MCF 10A (cell line): ENCODE measurements around the gene ACOD1. TPM values are rescaled to one million over a fixed set of nuclear protein-coding genes. Genes with fewer than 3 reads are reported as not detected.
A peak's percentile ranks its signal among the peaks of the same experiment; 100 is the strongest.
"Not testable (repeated sequence)": the region's sequence is repeated elsewhere in the genome, so short reads cannot be mapped to it uniquely, and the experiment has no call there.

Experiments used
- Bru-seq: library from RNA; stranded (reverse); fragments of 400-500 nt; gene quantifications from one replicate; lab custom pipeline; 2021; lab: Mats Ljungman, UMichigan
- BruChase-seq, 2 experiments: library from RNA; stranded (reverse); fragments of 400-500 nt; gene quantifications; one replicate each; lab custom pipeline; 2021; lab: Mats Ljungman, UMichigan
- BruUV-seq: library from RNA; stranded (reverse); fragments of 400-500 nt; replicated peaks from 2 replicates; lab custom pipeline; 2021; lab: Mats Ljungman, UMichigan
- CTCF ChIA-PET: fragments of 300-600 bp; sonication (Branson Sonifier 250); formaldehyde crosslinking; extraction: SDS; loops from one replicate; lab custom pipeline; 2021; ENCODE audit warnings: antibody characterized with exemption, inconsistent platforms; lab: Yijun Ruan, JAX
- POLR2A ChIA-PET: fragments of 300-600, 350-650 bp; sonication (Branson Sonifier 250); formaldehyde crosslinking; extraction: SDS; loops from one replicate; lab custom pipeline; 2020; ENCODE audit warnings: antibody characterized with exemption, inconsistent platforms; lab: Yijun Ruan, JAX
- DNase-seq: peaks from one replicate; pipeline ENCODE4 v3.0.0-alpha.2; 2018; ENCODE audit not compliant: unreplicated experiment
- H3K27ac Mint-ChIP-seq: one replicate; pipeline ENCODE4 v1.8.0; 2022; ENCODE audit warnings: mild to moderate bottlenecking, low read depth, mixed read lengths; ENCODE audit not compliant: unreplicated experiment
- H3K27me3 Mint-ChIP-seq: one replicate; pipeline ENCODE4 v1.8.0; 2022; ENCODE audit warnings: mixed read lengths; ENCODE audit not compliant: insufficient read depth, unreplicated experiment
- H3K36me3 Mint-ChIP-seq: one replicate; pipeline ENCODE4 v1.8.0; 2022; ENCODE audit warnings: mild to moderate bottlenecking, moderate library complexity, mixed read lengths; ENCODE audit not compliant: insufficient read depth, unreplicated experiment
- H3K4me1 Mint-ChIP-seq: one replicate; pipeline ENCODE4 v1.8.0; 2022; ENCODE audit warnings: mixed read lengths; ENCODE audit not compliant: insufficient read depth, unreplicated experiment
- H3K4me3 Mint-ChIP-seq: one replicate; pipeline ENCODE4 v1.8.0; 2022; ENCODE audit warnings: mild to moderate bottlenecking, moderate library complexity, mixed read lengths; ENCODE audit not compliant: unreplicated experiment
- H3K9me3 Mint-ChIP-seq: one replicate; pipeline ENCODE4 v1.8.0; 2022; ENCODE audit warnings: mixed read lengths; ENCODE audit not compliant: unreplicated experiment
- intact Hi-C: fragments of 100-400 bp; cut with micrococcal nuclease; formaldehyde crosslinking; loops from 2 replicates; pipeline ENCODE4 v1.14.1; 2022
- long read RNA-seq: library from polyadenylated mRNA; stranded (forward); transcript quantifications from one replicate; pipeline ENCODE4 v2.0.0, GENCODE V29; 2022
- total RNA-seq: library from RNA; stranded (reverse); gene quantifications from 2 replicates; pipeline ENCODE4 v1.2.3, GENCODE V29; 2022
- TF ChIP-seq, protein P1 (sequence below): fragments of 200-600 bp; IDR thresholded peaks from one replicate; pipeline ENCODE4 v1.8.0; 2022; ENCODE audit warnings: antibody characterized with exemption, mild to moderate bottlenecking; ENCODE audit not compliant: unreplicated experiment

ACOD1 gene
- total RNA-seq, result not detected in 2 replicates
- not detected for Bru-seq, nascent RNA
- BruChase-seq, experiment 1, labeled RNA remaining after a 6-hour chase, result not detected
- BruChase-seq, experiment 2, labeled RNA remaining after a 2-hour chase, result not detected
- long read RNA-seq, result 0 reads

DNA sequence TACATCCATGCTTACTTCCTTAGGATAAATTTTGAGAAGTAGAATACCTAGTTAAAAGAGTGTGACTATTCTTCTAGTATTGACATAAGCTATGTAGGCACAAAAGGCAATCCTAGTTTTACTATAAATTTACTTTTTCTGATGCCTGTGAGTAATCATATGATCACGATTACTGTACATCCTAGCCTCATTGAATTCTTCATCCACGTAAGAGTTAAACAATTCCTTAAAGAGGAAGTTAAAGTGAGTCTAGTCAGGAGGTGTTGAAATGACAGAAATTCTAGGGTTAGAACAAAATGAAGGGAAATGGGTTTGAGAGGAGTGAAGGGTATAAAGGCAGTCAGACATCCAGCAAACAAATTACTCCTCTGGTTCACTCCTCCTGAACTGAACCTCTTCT, at the start of gene ACOD1:
Gene ACOD1, plus strand, starts transcription at position 363 of the 400 bp plus-strand sequence. CDS start 48 bp downstream, outside the sequence.
- Mint-ChIP-seq H3K4me1 (peaks cover 15% of the 10 kb centered on the region), H3K27me3 (peaks cover 11% of the 10 kb centered on the region), H3K9me3 (no peaks in the 10 kb centered on the region), H3K4me3 (no peak within 1 kb of the TSS), H3K36me3 (no peaks in the 10 kb centered on the region), H3K27ac (no peak within 1 kb of the TSS)
- ChIA-PET CTCF (no interaction called here), POLR2A (no interaction called here)
- TF ChIP-seq, protein P1, sequence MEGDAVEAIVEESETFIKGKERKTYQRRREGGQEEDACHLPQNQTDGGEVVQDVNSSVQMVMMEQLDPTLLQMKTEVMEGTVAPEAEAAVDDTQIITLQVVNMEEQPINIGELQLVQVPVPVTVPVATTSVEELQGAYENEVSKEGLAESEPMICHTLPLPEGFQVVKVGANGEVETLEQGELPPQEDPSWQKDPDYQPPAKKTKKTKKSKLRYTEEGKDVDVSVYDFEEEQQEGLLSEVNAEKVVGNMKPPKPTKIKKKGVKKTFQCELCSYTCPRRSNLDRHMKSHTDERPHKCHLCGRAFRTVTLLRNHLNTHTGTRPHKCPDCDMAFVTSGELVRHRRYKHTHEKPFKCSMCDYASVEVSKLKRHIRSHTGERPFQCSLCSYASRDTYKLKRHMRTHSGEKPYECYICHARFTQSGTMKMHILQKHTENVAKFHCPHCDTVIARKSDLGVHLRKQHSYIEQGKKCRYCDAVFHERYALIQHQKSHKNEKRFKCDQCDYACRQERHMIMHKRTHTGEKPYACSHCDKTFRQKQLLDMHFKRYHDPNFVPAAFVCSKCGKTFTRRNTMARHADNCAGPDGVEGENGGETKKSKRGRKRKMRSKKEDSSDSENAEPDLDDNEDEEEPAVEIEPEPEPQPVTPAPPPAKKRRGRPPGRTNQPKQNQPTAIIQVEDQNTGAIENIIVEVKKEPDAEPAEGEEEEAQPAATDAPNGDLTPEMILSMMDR, result no peak
- BruUV-seq, result no TSS peak
- intact Hi-C loops, result no loop called here
- DNase-seq, result no peak

DNA sequence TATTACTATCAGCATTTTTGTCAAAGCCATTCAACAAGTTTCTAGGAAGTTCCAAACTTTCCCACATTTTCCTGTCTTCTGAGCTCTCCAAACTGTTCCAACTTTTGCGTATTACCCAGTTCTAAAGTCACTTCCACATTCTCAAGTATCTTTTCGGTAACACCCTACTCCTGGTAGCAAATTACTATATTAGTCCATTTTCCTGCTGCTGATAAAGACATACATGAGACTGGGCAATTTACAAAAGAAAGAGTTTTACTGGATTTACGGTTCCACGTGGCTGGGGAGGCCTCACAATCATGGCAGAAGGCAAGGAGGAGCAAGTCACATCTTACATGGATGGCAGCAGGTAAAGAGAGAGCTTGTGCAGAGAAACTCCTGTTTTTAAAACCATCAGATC, 49.2 kb upstream of the ACOD1 start:
- intact Hi-C loops, H3K4me1 Mint-ChIP-seq, H3K4me3 Mint-ChIP-seq, BruUV-seq, H3K36me3 Mint-ChIP-seq, DNase-seq, H3K27me3 Mint-ChIP-seq, H3K27ac Mint-ChIP-seq, H3K9me3 Mint-ChIP-seq: not testable (repeated sequence)
- ChIA-PET POLR2A (interaction anchor here (1.1 to 3.0 kb wide), 2 partner anchors 10 to 14 kb away, joined by 4 to 6 read pairs; no protein-coding TSS in a partner anchor), CTCF (interaction anchor here (0.7 to 5.1 kb wide), 6 partner anchors 14 to 1029 kb away, joined by 3 to 45 read pairs (median 4); partner anchors contain the start of gene KCTD12)

DNA sequence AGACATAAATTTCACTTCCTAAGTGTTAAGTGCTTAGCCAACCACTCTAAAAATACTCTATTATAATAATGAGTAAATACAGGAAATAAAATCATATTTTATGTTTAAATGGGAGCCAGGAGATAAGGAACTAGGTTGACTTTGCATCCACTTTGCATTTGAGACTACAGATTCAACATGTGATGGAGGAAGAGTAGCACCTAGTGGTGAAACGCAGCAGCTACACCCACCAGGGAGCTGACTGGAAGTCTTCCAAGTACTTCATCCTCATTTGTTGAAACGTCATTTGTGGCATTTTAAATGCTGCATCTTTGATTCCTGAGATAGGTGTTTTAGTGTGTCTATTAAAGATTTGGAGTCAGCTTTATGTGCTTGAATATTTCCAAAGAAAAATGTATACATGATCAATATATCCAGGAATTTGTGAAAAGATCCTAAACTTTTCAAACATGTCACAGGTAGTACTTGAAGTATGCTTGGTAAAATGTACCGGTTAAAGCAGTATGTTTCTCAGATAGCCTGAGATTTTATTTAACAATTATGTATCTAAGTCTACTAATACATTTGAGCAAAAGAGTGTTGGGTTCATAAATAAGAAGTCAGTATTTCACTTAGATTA, 44.7 kb upstream of the ACOD1 start:
- peaks cover 9% of the 10 kb centered on the region for H3K4me1 Mint-ChIP-seq
- H3K27me3 Mint-ChIP-seq, result no peaks in the 10 kb centered on the region
- no peak overlapping the region for H3K27ac Mint-ChIP-seq
- DNase-seq, result peak; percentile 79
- H3K4me3 Mint-ChIP-seq, result no peak overlapping the region
- BruUV-seq, result no TSS peak
- intact Hi-C loops, result loop anchor here (1.0 to 5.0 kb wide), 9 partner anchors 77 to 1229 kb away; no protein-coding TSS in a partner anchor
- no peaks in the 10 kb centered on the region for H3K36me3 Mint-ChIP-seq
- POLR2A ChIA-PET, result interaction anchor here (0.7 to 3.1 kb wide), 12 partner anchors 9 to 1027 kb away, joined by 3 to 19 read pairs (median 4); partner anchors contain the start of gene KCTD12
- no peaks in the 10 kb centered on the region for H3K9me3 Mint-ChIP-seq
- CTCF ChIA-PET, result interaction anchor here (0.6 to 5.1 kb wide), 33 partner anchors 9 to 1207 kb away, joined by 3 to 50 read pairs (median 4); no protein-coding TSS in a partner anchor
- TF ChIP-seq, protein P1, result peak; percentile 98

DNA sequence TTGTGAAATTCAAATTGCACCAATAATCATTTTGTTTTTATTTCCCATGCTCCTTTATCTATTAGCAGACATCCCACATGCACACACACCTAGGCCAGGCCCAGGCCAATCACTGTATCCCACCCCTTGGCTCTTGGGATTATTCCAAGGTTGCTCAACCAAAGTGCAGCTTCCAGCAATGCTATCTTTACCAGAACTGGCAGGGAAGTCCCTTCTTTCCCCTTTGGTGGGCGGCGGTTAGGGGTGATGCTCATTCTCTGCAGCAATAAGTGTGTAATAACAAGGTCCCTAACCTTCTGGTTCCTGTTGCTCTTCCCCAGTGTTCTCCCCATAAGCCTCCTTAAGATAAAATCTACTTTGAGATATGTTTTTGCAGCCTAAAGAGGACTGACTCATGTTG, 43.8 kb upstream of the ACOD1 start:
- no TSS peak for BruUV-seq
- peak; percentile 34 for DNase-seq
- H3K27ac Mint-ChIP-seq, result no peak overlapping the region
- POLR2A ChIA-PET, result interaction anchor here (0.7 to 3.1 kb wide), 9 partner anchors 19 to 1028 kb away, joined by 3 to 19 read pairs (median 4); partner anchors contain the start of gene KCTD12
- H3K4me3 Mint-ChIP-seq, result no peak overlapping the region
- no peaks in the 10 kb centered on the region for H3K27me3 Mint-ChIP-seq
- intact Hi-C loops, result loop anchor here (5.0 kb wide), 1 partner anchor 887 kb away; no protein-coding TSS in a partner anchor
- TF ChIP-seq, protein P1, result no peak
- no peaks in the 10 kb centered on the region for H3K36me3 Mint-ChIP-seq
- no peaks in the 10 kb centered on the region for H3K9me3 Mint-ChIP-seq
- peaks cover 9% of the 10 kb centered on the region for H3K4me1 Mint-ChIP-seq
- CTCF ChIA-PET, result interaction anchor here (0.6 to 5.1 kb wide), 24 partner anchors 9 to 1208 kb away, joined by 3 to 50 read pairs (median 4); no protein-coding TSS in a partner anchor
